GM21360 (cell line): Measurements from ENCODE around the gene CYP26A1.

Source experiments
- ATAC-seq: cut with Tn5 transposase; IDR thresholded peaks from one replicate; pipeline ENCODE4 v1.9.1; 2021; ENCODE audit warnings: mild to moderate bottlenecking, moderate library complexity; ENCODE audit not compliant: unreplicated experiment

The CYP26A1 gene

DNA sequence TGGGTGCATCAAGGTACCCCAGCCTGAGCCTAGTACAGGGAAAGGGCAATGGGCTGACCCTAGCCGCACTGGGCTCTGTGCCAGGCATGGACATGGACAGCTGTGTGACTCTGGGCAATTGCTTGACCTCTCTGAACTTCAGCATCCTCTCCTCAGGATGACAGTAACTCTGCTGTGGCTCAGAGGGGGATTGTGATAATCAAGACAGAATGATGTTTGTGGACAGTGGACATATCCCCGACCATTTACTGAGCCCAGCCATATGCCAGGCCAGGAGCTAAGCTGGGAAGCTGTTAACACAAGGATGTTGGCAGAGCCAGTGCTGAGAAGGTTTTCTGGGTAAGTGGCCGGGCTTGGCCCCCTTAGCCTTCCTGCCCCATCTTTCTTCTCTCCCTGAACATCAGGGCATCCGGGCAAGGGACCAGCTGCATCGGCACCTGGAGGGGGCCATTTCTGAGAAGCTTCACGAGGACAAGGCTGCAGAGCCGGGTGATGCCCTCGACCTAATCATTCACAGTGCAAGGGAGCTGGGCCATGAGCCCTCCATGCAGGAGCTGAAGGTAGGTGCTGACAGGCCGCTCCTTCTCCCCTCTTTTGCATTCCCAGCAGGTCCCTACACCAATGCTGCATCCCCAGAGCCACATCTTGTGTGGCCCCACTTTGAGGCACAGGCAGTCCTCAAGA is 9.6 kb upstream of the CYP26A1 start:
- ATAC-seq = no peak

DNA sequence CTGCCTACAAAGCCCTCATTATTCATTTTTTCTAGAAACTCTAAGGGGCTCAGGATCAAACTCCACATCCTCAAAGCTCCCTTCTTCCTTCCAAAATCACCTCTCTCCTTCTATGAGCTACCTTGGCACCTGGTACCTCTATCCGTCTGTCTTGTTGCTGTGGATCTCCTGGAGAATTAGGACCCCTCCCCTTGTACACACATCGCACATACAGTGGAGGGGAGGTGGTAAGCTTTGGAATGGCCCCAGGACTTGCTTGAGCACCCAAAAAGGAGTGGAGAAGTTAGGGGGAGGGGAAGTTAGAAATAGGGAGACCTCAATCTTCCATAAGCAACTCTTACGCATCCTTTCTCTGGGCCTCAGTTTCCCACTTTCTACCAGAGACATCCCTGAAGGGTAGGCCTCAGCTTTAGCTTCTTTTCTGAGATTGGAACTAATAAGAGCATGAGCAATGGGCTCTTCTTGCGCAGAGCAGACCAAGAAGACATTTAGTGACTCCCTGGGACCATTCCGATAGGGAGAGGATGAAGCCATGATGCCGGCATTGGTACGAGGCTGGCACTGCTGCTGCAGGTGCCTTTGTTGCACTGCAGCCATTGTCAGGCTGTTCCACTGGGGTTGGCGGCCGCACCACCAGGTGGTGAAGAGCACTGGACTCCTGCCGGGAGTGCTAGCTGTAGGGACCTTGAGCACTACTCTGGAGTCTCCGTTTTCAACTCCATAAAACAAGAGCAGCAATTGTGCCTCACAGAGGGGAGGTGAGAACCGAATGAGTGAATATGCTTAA is 8.6 kb upstream of the CYP26A1 start:
- ATAC-seq = no peak

DNA sequence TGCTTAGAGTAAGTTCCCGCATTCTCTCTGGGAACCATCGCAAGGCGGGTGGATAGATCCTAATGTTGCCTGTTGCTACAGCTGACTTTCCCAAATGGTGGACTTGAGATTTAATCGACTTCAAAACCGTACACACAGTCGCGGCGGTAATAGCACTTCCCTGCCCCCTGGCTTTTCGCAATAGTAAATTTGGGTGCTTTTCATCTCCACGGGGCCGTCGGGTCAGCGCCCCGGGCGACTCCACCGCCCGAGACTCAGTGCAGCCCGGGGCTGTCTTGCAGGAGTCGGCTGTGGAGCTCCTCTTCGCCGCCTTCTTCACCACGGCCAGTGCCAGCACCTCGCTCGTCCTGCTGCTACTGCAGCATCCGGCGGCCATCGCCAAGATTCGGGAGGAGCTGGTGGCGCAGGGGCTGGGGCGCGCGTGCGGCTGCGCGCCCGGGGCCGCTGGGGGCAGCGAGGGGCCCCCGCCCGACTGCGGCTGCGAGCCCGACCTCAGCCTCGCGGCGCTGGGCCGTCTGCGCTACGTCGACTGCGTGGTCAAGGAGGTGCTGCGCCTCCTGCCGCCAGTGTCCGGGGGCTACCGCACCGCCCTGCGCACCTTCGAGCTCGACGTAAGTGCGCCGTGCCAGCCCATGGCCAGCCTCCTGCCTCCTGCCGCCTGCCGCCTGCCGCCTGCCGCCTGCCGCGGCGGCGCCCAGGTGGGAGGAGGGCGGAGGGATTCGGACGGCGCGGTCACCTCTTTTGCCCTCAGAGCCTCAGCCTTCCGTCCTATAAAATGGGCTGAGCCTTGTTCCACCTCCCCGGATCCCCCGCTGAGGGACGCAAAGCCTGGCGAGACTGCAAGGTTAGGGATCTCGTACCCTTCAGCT is 7.8 kb upstream of the CYP26A1 start:
- ATAC-seq = no peak

DNA sequence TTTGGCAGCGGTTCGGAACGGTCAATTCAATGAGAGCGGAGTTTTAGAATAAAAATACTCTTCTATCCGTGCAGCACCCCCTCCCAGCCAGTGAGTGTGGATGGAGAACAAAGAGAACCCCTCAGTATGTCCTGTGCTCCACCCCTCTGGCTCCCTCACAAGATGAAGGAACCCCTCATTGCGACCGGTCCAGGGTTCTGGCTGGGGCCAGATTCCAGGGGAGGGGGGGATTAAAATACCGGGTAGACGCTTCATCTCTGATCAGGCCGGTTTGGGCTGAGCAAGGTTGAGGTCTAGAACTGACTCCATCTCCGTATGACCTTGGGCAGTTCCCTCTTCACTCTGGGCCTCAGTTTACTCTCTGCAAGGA is 7.2 kb upstream of the CYP26A1 start:
- ATAC-seq = no peak

DNA sequence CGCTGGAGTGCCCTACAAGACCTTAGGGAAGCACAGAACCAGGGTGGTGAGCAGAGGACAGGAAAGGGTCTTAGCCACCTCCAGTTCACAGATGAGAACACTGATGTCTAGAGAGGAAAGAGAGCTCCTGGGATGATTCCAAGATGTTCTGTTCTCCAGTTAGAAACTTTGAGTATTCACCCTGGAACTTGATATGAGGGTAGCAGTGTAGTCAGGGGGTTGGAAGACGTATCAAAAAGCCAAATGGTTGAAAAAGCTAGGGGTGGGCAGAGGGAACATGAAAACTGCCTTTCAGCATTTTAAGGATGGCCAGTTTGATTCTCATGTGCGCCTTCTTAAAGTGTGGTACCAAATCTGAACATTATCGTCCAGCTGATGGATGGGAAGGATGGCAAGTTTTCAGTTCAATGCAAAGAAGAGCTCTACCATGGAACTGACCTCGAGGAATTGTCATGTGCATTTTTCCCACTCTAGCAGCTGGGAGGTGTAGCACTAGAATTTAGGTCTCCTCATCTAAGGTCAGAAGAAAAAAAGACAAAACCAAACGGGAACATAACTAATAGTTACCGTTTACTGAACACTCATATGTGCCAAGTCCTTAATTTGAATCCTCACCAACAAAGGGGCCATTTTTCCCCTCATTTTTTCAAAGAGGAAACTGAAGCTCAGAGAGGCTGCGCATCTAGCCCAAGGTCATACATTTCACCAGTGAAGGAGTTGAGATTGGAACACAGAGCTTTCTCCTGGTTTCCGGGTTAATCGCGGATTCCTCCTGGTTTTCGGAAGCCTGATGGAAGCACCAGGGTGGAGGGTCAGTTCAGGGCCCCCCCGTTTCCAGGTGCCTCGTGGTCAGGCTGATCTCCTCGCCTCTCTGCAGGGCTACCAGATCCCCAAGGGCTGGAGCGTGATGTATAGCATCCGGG is 6.0 kb upstream of the CYP26A1 start:
- no peak for ATAC-seq

DNA sequence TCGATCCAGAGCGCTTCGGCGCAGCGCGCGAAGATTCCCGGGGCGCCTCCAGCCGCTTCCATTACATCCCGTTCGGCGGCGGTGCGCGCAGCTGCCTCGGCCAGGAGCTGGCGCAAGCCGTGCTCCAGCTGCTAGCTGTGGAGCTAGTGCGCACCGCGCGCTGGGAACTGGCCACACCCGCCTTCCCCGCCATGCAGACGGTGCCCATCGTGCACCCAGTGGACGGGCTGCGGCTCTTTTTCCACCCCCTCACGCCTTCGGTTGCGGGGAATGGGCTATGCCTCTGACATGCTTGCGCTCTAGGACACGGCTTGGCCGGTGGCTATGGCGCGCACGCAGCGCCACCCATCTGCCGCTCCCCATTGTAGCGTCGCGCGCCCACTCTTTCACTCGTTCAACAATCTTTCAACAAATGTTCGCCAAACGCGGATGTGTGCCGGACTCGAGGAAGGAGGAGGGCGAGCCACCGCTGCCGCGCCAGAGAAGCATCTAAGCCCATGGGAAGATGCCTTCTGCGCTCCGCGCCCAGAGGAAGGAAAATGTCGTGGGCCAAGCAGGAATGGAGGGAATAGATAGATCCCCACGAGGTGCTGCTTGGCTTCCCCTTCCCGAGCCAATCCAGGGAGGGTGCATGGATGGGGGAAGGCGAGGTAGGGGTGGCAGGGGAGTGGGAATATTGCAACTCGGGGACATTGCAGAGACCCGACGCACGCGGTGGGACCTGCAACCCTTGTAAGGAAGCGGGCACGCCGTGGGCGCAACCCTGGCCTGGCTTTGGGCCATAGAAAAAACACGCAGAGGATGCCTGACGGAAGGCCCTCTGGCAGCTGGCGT is 5.1 kb upstream of the CYP26A1 start:
- no peak for ATAC-seq

DNA sequence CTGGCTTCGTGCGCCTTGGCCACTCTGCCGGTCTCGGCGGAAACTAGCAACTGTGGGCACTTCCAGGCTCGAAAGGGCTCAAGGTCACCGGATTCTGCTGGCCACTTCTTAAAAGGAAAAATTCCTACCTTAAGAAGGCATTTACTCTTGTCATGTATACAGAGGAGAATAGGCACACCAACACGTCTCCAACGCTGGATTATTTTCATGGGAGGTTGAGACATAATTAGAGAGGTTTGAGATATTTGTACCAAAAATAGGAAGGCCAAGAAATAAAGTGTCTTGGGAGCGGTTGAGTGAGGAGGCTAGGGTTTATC is 4.5 kb upstream of the CYP26A1 start:
- ATAC-seq = no peak

DNA sequence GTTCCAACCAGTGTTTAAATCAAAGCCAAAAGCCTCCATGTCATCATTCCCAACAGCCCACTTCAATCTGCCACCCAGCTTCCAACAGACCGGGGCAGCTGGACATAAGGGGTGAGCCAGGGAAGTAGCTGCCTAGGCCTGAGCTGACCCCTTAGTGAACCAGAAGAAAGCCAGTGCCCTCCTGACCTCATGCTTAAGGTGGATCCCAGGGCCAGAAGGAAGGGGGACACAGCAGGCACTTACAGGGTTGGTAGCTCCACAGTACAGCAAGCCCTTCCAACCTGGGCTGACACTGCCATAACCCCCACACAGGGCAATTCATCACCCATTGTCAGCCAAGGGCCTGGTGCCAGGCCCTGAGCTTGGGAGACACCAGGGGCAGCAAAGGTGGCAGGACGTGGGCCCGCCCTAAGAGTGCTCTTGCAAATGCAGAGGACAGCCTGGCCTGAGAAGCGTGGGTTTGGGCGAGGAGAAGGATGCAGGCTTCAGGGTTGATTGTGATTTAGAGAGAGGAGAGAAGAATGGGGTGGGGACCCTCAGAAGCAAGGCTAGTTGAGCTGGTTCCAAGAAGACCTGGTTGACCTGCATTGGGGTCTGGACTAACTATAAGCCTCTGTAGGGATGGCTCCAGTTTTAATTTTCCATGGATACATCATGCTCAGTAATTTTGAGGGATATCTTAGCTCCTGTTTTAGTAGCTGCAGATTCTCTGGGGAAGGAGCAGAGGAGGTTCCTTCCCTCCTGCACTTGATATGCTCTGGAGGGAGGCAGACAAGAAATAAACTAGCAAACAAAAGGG is 3.1 kb upstream of the CYP26A1 start:
- ATAC-seq = no peak

DNA sequence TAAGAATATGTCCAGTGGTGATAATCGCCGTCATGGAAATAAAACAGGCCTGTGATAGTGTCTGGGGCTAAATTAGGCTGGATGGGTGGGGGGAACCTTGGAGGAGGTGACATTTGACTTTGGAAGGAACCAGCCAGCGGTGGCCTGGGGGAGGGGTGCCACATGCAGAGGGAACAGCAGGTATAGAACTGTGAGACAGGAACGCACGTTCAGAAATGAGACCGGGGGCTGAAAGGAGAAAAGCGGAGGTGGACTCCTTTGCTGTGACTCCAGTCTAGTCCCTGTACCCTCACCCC is 2.6 kb upstream of the CYP26A1 start:
- ATAC-seq = no peak

DNA sequence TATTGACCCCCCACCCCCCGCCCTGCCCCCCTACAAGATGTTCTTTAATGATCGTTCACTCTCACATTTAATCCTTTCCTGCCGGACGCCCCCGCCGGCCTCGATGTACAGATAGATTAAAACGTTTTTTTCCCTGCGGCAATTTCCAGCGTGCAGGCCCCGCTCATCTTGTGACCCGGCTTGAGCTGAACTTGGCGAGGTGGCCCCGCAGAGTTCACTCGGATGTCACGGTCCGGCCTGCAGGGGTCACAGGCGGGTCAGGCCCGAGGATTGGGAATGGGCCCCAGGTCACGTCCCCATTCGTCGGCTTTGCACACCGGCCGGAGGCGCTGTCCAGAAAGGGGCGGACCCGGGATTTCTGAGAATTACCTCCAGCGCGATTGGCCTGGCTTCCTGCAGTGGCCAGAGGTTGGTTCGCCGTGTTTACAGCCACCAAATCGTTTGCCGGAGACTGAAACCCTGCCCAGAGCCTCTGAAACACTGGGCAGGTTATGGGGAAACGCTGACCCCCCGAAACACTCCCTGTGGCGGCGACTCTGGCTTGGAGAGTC is 1.9 kb upstream of the CYP26A1 start:
- no peak for ATAC-seq

DNA sequence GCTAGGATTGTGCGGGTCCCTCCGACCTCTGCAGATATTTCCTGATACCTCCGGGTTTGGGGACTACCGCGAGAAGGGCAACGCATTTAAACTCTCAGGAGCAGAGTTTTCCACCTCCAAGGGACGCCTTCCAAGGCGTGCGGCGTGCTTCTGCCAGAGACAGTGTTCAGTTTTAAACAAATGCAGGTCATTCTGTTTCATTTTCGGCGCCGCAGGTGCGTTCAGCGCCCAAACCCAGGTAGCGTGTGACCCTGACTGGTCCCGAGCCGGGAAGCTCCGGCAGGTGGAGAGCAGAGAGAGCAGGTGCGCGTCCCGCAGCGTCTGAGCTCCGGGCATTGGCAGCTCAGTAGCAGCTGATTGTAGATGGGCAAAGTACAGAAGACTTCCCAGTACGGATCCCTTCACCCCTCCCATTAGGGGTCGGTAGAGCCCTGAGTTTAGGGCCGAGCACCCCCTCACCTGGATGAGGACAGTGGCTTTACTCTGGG is 1.4 kb upstream of the CYP26A1 start:
- ATAC-seq = no peak

DNA sequence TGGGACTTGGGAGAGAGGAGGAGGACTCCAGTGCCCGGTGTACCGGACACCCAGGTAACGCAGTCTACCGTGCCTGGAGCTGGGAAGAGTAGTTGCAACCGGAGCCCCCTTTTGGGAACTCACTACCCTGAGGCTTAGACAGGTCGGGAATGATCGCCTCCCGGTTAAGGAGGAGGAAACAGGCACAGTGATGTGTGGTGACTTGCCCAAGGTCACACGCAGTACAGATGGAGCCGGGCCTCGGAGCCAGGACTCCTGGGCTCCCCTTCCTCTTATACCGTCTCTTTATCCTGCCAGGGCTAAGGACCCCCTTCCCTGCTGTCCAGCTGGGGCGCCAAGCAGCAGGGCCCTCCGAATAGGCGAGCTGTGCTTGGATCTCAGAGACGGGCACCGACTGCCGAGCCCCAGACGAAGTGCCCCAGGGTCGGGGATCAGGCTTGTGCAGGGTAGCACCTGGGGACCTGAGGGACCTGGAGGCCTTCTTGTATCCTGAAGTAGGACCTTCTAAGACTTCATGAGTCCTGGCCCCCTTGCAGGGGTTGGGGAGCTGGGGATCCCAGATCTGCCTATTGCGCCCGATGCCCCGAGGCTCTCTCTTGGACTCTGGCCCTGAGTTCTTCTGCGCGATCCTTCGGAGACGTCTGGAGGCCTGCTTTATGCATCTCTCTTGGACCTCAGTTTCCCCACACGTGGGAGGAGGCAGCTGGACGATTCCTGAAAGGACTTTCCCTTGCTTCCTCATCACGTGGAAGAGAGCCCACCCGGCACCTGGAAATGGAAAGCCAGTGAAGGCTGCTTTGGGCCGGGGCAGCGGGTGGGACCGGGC is 767 bp upstream of the CYP26A1 start:
- no peak for ATAC-seq

DNA sequence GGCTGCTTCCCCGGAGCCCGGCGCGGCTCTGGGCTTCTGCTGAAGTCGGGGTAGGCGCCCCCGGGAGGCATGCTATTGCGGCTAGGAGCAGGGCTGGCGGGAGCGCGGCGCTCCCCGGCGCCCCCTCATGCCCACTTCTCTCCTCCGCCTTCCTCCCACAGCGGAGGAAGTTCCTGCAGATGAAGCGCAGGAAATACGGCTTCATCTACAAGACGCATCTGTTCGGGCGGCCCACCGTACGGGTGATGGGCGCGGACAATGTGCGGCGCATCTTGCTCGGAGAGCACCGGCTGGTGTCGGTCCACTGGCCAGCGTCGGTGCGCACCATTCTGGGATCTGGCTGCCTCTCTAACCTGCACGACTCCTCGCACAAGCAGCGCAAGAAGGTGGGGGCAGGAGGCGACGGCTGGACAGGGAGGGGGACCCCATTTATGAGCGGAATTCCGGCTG is 479 bp downstream of the CYP26A1 start:
- ATAC-seq = no peak

DNA sequence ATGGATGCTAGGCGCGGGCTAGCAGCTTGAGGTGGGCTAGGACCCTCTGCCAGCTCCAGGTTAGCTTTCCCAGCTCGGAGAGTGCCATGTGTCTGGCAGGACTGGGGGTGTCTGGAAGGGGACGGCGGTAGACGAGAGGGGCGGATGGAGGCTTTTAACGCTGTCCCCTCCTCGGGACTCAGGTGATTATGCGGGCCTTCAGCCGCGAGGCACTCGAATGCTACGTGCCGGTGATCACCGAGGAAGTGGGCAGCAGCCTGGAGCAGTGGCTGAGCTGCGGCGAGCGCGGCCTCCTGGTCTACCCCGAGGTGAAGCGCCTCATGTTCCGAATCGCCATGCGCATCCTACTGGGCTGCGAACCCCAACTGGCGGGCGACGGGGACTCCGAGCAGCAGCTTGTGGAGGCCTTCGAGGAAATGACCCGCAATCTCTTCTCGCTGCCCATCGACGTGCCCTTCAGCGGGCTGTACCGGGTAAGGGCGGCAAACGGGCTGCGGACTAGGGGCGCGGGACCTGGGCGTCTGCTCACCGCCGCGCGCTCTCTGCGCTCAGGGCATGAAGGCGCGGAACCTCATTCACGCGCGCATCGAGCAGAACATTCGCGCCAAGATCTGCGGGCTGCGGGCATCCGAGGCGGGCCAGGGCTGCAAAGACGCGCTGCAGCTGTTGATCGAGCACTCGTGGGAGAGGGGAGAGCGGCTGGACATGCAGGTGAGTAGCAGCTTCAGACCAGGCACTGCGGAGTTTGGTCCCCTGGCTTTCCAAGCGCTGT is 1.1 kb downstream of the CYP26A1 start:
- no peak for ATAC-seq

DNA sequence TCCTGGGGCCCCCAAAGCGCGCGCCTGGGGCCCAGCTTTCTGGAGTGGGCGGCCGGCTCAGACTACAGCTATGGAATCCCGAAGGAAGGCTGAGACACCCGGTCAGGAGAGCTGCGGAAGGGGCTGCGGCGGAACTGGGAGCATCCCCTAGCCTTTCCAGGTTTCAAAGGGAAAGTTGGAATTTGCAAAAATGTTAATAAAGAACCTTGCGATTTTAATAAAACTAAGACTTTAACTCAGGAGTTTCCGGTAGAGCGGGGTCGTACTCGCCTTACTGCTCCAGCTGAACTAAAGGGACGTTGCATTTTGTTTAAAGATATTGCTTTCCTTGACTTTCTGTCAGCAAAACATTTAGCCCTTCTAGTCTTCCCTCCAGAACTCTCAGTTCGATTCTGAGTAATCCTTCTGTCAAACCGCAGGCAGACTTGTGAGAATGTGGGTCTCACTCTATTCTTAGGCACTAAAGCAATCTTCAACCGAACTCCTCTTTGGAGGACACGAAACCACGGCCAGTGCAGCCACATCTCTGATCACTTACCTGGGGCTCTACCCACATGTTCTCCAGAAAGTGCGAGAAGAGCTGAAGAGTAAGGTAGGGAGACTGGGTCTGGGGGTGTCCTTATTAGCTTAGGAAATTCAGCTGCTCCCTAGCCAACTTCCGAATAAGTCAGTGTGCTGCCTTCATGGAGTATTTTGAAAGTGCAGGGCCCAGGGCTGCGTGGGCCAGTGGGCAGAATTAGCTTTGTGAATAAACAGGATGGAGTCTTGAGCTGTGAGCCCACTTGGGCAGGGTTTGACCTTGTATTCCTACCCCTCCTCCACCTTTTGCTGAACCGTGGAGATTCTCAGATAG is 1.9 kb downstream of the CYP26A1 start:
- ATAC-seq = no peak

DNA sequence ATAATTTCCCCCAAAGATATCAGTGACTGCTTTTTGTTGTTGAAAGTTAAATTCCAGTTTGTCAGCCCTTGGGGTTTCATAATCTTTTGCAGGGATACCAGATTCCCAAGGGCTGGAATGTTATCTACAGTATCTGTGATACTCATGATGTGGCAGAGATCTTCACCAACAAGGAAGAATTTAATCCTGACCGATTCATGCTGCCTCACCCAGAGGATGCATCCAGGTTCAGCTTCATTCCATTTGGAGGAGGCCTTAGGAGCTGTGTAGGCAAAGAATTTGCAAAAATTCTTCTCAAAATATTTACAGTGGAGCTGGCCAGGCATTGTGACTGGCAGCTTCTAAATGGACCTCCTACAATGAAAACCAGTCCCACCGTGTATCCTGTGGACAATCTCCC is 3.2 kb downstream of the CYP26A1 start:
- no peak for ATAC-seq
